ENCODE data around the gene ASIC3. TPM values are rescaled to one million over a fixed set of nuclear protein-coding genes. Genes with fewer than 3 reads are reported as not detected.
"Not testable (repeated sequence)": the region's sequence is repeated elsewhere in the genome, so short reads cannot be mapped to it uniquely, and the experiment has no call there.

The ASIC3 gene
- total and polyA plus RNA-seq, 2 experiments from 2014 or later, result 6.8 to 9.8 TPM

DNA sequence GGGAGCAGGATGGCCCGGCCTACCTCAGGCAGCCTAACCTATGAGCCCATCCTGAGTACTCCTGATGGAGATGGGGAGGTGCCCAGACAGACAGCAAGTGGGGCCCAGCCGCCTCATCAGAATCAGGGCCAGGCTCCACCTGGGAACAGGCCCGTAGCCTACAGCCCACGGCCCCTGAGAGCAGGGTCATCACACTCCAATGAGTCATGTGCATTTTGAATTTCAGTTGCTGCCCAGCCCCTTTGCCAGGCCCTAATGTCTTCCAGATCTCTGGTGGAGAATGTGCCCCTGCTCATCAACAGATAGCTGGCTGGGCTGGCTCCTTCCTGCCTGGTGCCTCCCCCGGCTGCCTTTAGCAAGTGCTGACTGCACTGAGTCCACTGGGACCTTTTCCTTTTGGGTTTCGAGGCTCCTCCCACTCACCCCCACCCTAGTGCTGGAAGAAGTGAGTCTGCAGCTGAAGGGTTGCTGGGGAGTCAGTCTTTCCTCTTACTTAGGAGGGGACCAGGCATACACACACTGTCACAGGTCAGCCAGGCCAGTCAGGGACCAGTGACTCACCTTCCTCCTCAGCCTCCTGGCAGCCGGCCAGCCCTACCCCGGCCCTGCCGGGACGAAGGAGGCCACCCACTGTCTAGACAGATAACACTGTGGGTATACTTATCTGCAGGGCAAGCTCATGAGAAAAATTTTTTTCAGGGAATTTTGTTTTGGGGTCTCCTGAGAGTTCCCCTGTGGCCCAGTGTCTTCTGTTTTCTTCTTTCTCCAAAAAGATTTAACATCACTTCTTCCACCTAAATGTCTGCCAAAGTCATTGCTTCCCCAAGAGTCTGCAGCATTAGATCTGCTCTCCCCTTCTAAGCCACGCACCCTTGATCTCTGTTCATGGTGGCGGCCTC is 9.1 kb upstream of the ASIC3 start:
- TF ChIP-seq, protein P1, sequence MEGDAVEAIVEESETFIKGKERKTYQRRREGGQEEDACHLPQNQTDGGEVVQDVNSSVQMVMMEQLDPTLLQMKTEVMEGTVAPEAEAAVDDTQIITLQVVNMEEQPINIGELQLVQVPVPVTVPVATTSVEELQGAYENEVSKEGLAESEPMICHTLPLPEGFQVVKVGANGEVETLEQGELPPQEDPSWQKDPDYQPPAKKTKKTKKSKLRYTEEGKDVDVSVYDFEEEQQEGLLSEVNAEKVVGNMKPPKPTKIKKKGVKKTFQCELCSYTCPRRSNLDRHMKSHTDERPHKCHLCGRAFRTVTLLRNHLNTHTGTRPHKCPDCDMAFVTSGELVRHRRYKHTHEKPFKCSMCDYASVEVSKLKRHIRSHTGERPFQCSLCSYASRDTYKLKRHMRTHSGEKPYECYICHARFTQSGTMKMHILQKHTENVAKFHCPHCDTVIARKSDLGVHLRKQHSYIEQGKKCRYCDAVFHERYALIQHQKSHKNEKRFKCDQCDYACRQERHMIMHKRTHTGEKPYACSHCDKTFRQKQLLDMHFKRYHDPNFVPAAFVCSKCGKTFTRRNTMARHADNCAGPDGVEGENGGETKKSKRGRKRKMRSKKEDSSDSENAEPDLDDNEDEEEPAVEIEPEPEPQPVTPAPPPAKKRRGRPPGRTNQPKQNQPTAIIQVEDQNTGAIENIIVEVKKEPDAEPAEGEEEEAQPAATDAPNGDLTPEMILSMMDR (IDR thresholded peaks at IDR 0.05; ENCODE audit: low read depth, low read length), result no peak
- Histone ChIP-seq H3K4me1 (ENCODE audit: low read depth) (peaks cover 12% of the 10 kb centered on the region), H3K27ac (peak overlapping the region; percentile 66), H3K36me3 (peaks cover 3% of the 10 kb centered on the region), H3K27me3 (no peaks in the 10 kb centered on the region), H3K9me3 (ENCODE audit: low read depth) (no peaks in the 10 kb centered on the region), H3K4me3 (no peak overlapping the region)
- peak; percentile 62 to 88 for DNase-seq (ENCODE audit: low read depth in 1 of 2, low spot score in 1 of 2)

GRCh38 chr7:151039850-151040548 is 8.3 kb upstream of the ASIC3 start:
- Histone ChIP-seq H3K27me3 (no peaks in the 10 kb centered on the region), H3K9me3 (ENCODE audit: low read depth) (no peaks in the 10 kb centered on the region), H3K36me3 (peaks cover 3% of the 10 kb centered on the region), H3K4me1 (ENCODE audit: low read depth) (peaks cover 12% of the 10 kb centered on the region), H3K27ac (no peak overlapping the region), H3K4me3 (no peak overlapping the region)
- TF ChIP-seq, protein P1 (IDR thresholded peaks at IDR 0.05; ENCODE audit: low read depth, low read length), result no peak
- DNase-seq (ENCODE audit: low read depth in 1 of 2, low spot score in 1 of 2), result no peak

- no peak for DNase-seq (ENCODE audit: low read depth in 1 of 2, low spot score in 1 of 2)
- no peak overlapping the region for H3K4me3 ChIP-seq
- no peaks in the 10 kb centered on the region for H3K27me3 ChIP-seq
- peaks cover 12% of the 10 kb centered on the region for H3K4me1 ChIP-seq (ENCODE audit: low read depth)
- no peaks in the 10 kb centered on the region for H3K9me3 ChIP-seq (ENCODE audit: low read depth)
- no peak overlapping the region for H3K27ac ChIP-seq
- H3K36me3 ChIP-seq, result peaks cover 3% of the 10 kb centered on the region
- TF ChIP-seq, protein P1 (IDR thresholded peaks at IDR 0.05; ENCODE audit: low read depth, low read length), result no peak
Measured at GRCh38 chr7:151040616-151041375, 7.5 kb upstream of the ASIC3 start.

DNA sequence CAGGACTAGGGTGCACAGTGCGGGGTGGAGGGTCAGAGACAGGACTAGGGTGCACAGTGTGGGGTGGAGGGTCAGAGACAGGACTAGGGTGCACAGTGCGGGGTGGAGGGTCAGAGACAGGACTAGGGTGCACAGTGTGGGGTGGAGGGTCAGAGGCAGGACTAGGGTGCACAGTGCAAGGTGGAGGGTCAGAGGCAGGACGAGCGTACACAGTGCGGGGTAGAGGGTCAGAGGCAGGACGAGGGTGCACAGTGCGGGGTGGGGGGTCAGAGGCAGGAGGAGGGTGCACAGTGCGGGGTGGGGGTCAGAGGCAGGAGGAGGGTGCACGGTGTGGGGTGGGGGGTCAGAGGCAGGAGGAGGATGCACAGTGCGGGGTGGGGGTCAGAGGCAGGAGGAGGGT is 4.9 kb upstream of the ASIC3 start:
- H3K27ac ChIP-seq; H3K4me3 ChIP-seq; DNase-seq (ENCODE audit: low read depth in 1 of 2, low spot score in 1 of 2); H3K9me3 ChIP-seq (ENCODE audit: low read depth); H3K27me3 ChIP-seq; H3K36me3 ChIP-seq: not testable (repeated sequence)
- peaks cover 12% of the 10 kb centered on the region for H3K4me1 ChIP-seq (ENCODE audit: low read depth)

DNA sequence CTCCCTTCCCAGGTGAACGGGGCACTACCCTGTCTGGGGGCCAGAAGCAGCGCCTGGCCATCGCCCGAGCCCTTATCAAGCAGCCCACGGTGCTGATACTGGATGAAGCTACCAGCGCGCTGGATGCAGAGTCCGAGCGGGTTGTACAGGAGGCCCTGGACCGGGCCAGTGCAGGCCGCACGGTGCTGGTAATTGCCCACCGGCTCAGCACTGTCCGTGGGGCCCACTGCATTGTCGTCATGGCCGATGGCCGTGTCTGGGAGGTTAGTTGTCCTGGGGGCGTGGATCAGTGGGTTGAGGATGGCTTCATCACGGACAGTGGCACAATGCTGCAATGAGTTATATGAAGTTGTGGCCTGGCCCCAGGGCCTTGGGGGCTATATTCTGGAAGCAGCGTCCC is 4.4 kb upstream of the ASIC3 start:
- Histone ChIP-seq H3K9me3 (ENCODE audit: low read depth) (no peaks in the 10 kb centered on the region), H3K4me1 (ENCODE audit: low read depth) (peaks cover 8% of the 10 kb centered on the region), H3K27me3 (no peaks in the 10 kb centered on the region), H3K4me3 (no peak overlapping the region), H3K27ac (no peak overlapping the region), H3K36me3 (no peaks in the 10 kb centered on the region)
- DNase-seq (ENCODE audit: low read depth in 1 of 2, low spot score in 1 of 2), result no peak
- TF ChIP-seq, protein P1 (IDR thresholded peaks at IDR 0.05; ENCODE audit: low read depth, low read length), result no peak
